GM18951 (cell line): ENCODE measurements around the gene LHFPL6.

Experiments
- POLR2A ChIP-seq: IDR thresholded peaks from 4 replicates; pipeline ENCODE4 v1.6.1; 2011; ENCODE audit warnings: mild to moderate bottlenecking; ENCODE audit not compliant: insufficient read length, insufficient read depth; ENCODE audit errors: extremely low read depth
- in situ Hi-C: fragments of 300-500 bp; cut with MboI; formaldehyde crosslinking; loops from one replicate; pipeline ENCODE4 v1.12.0; 2022; ENCODE audit warnings: low sequenced_read_pairs, mixed read lengths, inconsistent platforms; ENCODE audit not compliant: unreplicated experiment

LHFPL6 gene

DNA sequence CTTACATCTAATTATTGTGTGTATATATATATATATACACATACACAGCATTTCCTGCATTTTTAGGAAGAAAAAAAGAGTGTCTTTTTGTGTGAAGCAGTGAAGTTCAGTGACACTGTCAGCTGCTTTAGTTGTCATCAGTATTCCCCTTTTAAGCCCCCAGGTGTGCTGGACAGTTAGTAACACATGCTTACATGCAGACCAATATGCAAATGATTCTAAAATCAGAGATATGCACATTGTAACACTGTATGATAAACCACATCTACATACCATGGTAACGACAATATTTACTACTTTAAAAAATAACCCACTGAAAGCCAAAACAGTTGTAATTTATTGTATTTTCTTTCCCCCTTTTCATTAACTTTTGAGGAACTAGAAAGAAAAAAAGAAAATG lies 16.8 kb downstream of the LHFPL6 start:
- TF ChIP-seq POLR2A: no peak
- in situ Hi-C loops: no loop called here

DNA sequence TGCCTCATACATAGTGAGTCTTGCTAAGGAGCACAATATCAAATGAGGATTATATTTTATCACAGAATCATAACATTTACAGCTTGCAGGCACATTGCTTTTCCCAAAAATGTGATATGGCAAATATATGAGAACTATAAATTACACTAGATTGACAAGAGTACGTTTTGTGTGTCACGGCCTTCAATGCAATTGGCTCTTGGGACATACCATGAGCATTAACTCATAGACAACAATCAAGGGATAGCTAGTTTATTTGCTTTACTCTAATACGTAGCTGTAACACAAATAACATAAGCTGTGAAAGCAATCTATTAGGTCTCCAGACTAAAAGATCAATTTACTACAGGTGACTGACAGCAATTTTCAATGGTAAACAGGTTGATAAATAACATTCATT lies 17.8 kb downstream of the LHFPL6 start:
- in situ Hi-C loops: no loop called here
- TF ChIP-seq POLR2A: no peak

DNA sequence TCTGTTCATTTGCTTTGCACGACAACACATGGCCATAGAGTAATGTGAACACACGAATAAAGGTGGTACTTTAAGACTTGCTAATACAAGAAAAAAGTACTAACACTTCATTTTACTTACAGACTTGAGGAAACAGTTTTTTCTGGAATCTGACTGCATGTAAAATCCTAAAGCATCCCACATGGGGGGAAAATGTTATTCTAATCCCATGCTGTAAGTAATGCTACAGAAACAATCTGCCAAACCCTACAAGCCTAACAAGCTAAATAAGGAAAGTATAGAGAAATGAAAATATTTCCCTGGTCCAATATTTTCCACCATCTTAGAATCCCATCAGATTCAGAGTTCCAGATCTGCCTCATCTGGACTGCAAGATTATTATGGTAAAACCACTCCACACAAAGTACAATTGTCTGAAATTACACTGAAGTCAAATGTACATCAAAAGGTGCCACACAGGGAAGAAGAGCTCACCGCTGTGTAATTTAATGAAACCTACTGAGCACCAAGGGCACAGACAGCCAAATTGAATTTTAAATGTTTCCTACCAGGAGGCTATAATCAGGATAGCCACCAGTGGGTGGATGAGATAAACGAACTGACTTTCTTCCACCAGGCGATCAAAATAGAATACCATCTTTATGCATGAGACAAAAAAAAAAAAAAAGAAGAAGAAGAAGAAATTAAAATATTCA lies 22.0 kb downstream of the LHFPL6 start:
- in situ Hi-C loops: no loop called here
- no peak for TF ChIP-seq POLR2A

DNA sequence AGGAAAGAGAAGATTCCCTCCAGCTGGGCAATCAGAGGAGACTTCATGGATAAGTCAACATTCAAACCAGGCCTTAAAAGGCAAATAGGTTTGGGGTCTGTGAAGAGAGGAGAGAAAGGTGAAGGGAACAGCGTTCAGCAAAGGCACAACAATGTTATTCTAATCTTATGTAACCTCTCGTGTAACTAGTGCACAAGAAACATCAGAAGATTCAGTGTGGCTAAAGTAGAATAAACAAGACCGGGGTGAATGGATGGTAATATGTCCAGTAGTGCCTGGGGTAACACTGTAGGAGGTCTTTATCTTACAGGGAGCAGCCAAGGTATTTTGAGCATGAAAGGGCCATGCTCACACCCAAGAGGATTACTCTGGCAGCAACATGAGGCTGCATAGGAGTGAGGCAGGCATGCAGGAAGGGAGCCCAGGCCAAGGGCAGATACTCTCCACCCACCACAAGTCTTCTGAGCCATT lies 24.1 kb downstream of the LHFPL6 start:
- no peak for TF ChIP-seq POLR2A
- in situ Hi-C loops: no loop called here

DNA sequence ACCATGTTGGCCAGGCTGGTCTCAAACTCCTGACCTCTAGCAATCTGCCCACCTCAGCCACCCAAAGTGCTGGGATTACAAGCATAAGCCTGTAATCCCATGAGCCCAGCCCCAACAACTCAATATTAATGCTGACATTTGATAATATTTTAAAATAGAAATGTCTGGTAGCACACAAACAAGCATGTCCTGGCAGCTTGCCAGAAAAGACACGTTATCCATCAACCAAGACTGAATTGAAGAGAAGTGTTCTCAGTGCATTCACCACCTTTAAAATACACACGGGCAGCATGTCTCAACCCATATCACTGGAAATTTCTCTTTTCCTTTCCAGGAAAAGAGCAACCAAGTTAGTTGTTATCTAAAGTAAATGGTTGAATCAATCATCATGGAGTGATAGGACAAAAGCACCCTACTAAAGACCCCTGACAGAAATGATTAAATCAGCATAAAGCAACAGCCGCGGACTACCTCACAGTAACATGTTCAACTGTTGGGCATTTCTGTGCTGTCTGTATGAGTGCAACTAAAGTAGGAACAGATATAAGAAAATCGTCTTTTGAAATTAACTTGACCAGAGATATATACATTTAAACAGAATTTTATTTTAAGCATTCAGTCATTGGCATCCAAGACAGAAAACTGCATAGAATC lies 25.0 kb downstream of the LHFPL6 start:
- TF ChIP-seq POLR2A: no peak

DNA sequence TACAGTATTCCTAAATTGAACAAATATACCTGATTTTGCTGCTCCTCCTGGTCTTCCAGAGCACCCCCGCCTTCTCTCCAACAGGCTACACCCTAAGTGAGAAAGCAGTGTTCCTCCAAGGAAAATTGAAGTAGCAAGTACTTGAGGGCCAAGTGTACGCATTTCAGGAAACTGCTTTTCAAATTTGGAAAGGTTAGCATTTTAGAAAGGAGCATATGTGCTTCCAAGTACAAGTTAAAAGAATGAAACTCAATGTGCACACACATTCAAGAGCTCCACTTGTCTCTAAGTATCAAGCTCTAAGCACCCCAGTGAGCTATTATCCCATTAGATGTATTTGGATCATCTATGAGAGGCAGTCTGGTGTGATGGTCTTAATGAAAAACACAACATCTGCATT lies 25.8 kb downstream of the LHFPL6 start:
- no peak for TF ChIP-seq POLR2A
- in situ Hi-C loops: no loop called here

More for the DNA sequence above, 25.0 kb downstream of the LHFPL6 start:
- in situ Hi-C loops: no loop called here

DNA sequence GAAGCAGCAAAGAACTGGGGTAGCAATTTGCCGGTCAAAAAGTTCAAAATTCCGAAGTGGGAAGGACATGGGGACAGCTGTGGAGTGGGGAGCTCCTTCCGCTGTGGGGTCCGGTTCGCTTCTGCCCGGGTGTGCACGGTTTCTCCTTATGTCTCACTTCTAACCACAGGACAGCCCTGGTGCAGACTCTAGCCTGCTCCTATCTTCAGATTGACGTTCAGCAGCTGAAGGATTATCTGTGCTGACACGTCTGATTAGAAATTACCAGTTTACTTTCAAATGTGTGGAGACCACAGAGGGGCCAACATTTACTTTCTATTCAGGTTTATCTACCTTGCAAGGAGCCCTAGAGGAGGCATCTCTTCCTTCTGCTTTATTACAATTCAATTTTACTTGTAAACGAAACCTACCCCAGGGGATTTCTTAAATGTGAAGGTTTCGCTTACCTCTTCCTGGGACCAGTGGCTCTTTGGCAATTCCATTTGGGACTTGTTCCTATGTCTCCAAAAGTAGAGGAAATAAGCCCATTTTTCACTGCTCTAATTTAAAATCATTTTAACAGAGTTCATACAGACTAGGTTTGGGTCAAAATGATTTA lies 27.3 kb downstream of the LHFPL6 start:
- in situ Hi-C loops: no loop called here
- TF ChIP-seq POLR2A: no peak

DNA sequence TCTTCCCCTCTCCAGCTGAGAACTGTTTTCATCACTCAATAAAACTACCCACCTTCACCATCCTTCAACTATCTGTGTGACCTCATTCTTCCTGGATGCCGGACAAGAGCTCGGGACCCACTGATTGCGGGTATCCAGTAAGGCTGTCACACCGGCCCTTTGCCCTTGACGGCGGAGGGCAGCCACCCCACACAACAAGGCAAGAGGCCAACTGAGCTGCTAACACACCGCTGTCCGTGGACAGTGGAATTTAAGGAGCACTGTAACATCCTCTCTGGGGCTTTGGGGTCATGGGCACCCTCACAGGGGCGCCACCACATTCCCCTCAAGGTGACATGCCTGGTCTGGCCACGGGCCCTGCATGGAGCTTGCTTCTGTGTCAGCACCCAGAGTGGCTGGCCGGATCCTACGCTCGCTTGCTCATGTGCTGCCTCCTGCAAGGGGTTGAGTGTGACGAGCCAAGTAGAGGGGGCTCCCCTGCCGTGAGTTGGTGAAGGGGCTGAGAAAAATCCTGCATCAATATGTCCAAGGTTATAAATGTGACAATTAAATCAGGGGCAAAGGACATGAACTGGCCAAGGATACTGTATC lies 31.4 kb downstream of the LHFPL6 start:
- in situ Hi-C loops: no loop called here
- TF ChIP-seq POLR2A: no peak

DNA sequence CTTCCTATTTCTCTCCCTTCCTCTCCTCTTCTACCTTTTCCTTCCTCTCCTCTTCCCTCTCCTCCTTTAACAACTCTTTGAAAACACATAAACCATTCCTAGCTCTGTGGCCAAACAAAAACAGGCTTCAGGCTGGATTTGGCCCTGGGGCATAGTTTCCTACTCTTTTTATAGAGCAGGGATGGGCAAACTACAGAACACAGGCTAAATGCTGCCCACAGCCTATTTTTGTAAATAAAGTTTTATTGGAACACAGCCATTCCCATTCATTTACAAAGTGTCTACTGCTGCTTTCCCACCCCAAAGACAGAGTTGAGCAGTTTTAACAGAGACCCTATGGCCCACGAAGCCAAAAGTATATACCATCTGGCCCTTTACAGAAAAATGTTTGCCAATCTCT lies 35.4 kb downstream of the LHFPL6 start:
- TF ChIP-seq POLR2A: no peak
- in situ Hi-C loops: no loop called here

DNA sequence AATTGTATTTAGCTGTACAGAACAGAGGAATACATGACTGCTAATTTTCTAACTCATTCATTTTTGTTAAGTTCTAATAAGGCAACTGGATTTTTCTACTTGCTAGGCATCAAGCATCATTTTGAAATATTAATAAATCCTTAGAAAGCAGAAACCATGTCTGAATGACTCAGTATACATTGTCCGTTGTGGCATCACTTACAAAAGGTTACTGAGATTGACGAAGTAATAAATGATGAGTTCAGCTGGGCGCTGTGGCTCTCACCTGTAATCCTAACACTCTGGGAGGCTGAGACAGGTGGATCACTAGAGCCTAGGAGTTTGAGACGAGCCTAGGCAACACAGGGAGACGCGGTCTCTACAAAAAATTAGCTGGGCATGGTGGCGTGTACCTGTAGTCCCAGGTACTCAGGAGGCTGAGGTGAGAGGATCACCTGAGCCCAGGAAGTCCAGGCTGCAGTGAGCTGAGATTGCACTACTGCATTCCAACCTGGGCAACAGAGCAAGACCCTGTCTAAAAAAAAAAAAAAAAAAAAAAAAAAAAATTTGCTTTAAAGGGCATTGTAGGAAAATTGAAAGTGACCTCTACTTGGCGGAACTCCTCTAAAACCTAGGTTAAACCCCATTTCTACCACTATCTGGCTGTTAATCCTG lies 36.6 kb downstream of the LHFPL6 start:
- no peak for TF ChIP-seq POLR2A
- in situ Hi-C loops: no loop called here

DNA sequence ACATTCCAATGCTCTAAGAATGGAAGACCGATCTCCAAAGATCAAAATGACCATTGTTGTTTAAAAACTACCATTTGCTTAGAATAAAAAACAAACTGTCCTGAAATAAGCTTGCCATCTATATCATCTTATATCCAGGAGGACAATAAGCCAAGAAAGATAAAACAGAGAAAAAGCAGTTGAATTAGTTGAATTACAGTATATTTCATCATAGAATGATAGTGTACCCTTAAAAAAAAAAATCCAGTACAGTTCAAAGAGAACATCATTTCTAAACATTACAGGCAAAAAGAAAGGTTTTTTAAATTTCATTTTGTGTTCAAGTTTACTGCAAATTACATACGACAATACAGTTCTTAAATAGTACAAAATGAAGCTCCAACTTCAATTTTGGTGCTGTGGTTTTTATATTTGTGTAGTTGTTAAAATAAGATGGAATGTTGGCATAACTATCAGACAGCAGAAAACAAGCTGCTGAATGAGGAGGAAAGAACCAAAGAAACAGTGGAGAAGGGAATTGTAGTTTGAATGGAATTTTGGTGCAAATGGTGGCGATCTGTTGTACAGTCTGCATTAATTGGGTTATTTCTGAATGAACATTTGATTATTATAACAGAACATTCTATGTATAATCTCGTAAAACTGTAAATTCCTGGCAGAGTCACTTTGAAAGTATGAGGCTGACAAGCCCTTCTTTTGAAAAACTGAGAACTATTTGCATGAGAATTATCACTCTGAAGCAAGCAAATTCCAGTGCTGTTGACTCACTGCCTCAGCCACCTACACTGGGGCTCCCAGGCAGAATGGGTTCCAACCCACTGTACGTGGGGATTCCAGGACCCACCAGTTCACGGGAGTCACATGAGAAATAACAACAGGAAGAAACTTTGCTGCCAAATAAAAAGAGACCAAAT lies 37.7 kb downstream of the LHFPL6 start:
- in situ Hi-C loops: no loop called here
- TF ChIP-seq POLR2A: no peak

DNA sequence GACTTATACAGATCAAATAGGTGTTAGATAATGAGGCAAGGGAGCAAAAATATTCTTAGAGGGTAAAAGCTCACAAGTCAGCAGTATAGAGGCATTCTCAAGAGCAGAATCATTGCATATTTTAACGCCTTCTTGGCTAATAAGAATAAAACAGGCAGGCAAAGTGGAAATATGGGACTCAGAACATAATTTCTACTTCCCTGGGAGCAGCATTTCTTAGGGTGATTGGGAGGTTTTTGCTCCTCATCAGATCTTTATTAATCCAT lies 39.6 kb downstream of the LHFPL6 start:
- in situ Hi-C loops: no loop called here
- TF ChIP-seq POLR2A: no peak
